H1 (cell line): Measurements from ENCODE around the gene PANX2. TPM values are rescaled to one million over a fixed set of nuclear protein-coding genes. Genes with fewer than 3 reads are reported as not detected.

Source experiments
- CTBP2 ChIP-seq: IDR thresholded peaks from 2 replicates; pipeline ENCODE4 v1.7.0; 2011; ENCODE audit warnings: borderline replicate concordance, mild to moderate bottlenecking, moderate library complexity, mixed read lengths, low read length; ENCODE audit not compliant: insufficient read depth, insufficient read length
- EP300 ChIP-seq, 2 experiments: IDR thresholded peaks; 1 replicate in 1 of 2; 2 replicates in 1 of 2; pipeline ENCODE4 v1.6.1; 2011 to 2012; ENCODE audit warnings: low read depth in 2 of 2, low read length in 2 of 2, mild to moderate bottlenecking in 2 of 2, borderline replicate concordance in 1 of 2, inconsistent platforms in 1 of 2, moderate library complexity in 1 of 2
- NRF1 ChIP-seq: IDR thresholded peaks from 2 replicates; pipeline ENCODE4 v1.6.1; 2011; ENCODE audit warnings: mild to moderate bottlenecking, low read depth, low read length, improper control_type of control experiment
- PHF8 ChIP-seq: fragments of 200-600 bp; sonication (generic); conservative IDR thresholded peaks from 2 replicates; pipeline ENCODE4 v1.7.1; 2012; ENCODE audit warnings: low read depth, mild to moderate bottlenecking, inconsistent platforms, low read length, moderate library complexity
- SP2 ChIP-seq: IDR thresholded peaks from 2 replicates; pipeline ENCODE4 v1.6.1; 2012; ENCODE audit warnings: mild to moderate bottlenecking, low read length, inconsistent platforms
- TBP ChIP-seq: IDR thresholded peaks from 2 replicates; pipeline ENCODE4 v1.6.1; 2011; ENCODE audit warnings: low read depth, low read length, improper control_type of control experiment
- ZNF274 ChIP-seq: IDR thresholded peaks from 2 replicates; pipeline ENCODE4 v1.7.0; 2012; ENCODE audit warnings: low read length, borderline replicate concordance; ENCODE audit errors: extremely low read depth
- polyA plus RNA-seq, 7 experiments: library from polyadenylated mRNA; depleted of rRNA in 3 of 7; stranded (reverse) in 5 of 7; unstranded in 2 of 7; fragments of >200 nt in 5 of 7; fragments of 200-250 nt in 2 of 7; gene quantifications; 1 replicate in 5 of 7; 2 replicates in 1 of 7; 4 replicates in 1 of 7; pipeline versions ENCODE4 v1.2.1 to v1.2.3, GENCODE V29; 2011 to 2013; ENCODE audit warnings: missing spikeins in 2 of 7, mixed read lengths in 2 of 7
- total RNA-seq: library from RNA; stranded (reverse); fragmentation: NEBNext Ultra II Directional; extraction: Animal tissue kit (Norgen Biotek cat#: 25700); gene quantifications from 2 replicates; pipeline ENCODE4 v1.2.1, GENCODE V29; 2021
- TF ChIP-seq, protein P1 (sequence below): fragments of 300-600 bp; sonication (generic); IDR thresholded peaks from 2 replicates; pipeline ENCODE4 v1.7.1; 2012; ENCODE audit warnings: low read length, moderate library complexity, mild to moderate bottlenecking, inconsistent platforms; ENCODE audit not compliant: insufficient replicate concordance
- TF ChIP-seq, protein P2 (sequence below): IDR thresholded peaks from 2 replicates; pipeline ENCODE4 v1.6.1; 2012; ENCODE audit warnings: inconsistent platforms

The PANX2 gene
- total and polyA plus RNA-seq, 2 of the 8 experiments (the other 6 are each of a cell fraction or from before 2014, with no cell fraction given): 3.5 to 5.0 TPM

DNA sequence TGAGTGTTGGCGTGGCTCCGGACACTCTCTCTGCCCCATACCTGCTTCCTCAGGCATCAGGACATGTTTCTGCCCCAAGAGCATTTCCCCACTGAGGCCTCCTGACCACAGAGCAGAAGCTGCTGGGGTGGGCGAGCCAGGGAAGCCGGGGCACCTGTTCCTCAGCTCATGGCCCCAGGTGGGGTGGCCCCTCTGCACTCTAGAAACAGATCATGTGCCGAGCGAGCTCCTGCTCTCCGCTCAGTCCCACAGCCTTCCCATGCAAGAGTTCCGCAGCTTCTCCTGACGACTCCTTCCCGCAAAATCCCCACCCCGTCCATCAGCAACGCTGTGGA, 22.4 kb upstream of the PANX2 start (continued):
- TF ChIP-seq, protein P1, sequence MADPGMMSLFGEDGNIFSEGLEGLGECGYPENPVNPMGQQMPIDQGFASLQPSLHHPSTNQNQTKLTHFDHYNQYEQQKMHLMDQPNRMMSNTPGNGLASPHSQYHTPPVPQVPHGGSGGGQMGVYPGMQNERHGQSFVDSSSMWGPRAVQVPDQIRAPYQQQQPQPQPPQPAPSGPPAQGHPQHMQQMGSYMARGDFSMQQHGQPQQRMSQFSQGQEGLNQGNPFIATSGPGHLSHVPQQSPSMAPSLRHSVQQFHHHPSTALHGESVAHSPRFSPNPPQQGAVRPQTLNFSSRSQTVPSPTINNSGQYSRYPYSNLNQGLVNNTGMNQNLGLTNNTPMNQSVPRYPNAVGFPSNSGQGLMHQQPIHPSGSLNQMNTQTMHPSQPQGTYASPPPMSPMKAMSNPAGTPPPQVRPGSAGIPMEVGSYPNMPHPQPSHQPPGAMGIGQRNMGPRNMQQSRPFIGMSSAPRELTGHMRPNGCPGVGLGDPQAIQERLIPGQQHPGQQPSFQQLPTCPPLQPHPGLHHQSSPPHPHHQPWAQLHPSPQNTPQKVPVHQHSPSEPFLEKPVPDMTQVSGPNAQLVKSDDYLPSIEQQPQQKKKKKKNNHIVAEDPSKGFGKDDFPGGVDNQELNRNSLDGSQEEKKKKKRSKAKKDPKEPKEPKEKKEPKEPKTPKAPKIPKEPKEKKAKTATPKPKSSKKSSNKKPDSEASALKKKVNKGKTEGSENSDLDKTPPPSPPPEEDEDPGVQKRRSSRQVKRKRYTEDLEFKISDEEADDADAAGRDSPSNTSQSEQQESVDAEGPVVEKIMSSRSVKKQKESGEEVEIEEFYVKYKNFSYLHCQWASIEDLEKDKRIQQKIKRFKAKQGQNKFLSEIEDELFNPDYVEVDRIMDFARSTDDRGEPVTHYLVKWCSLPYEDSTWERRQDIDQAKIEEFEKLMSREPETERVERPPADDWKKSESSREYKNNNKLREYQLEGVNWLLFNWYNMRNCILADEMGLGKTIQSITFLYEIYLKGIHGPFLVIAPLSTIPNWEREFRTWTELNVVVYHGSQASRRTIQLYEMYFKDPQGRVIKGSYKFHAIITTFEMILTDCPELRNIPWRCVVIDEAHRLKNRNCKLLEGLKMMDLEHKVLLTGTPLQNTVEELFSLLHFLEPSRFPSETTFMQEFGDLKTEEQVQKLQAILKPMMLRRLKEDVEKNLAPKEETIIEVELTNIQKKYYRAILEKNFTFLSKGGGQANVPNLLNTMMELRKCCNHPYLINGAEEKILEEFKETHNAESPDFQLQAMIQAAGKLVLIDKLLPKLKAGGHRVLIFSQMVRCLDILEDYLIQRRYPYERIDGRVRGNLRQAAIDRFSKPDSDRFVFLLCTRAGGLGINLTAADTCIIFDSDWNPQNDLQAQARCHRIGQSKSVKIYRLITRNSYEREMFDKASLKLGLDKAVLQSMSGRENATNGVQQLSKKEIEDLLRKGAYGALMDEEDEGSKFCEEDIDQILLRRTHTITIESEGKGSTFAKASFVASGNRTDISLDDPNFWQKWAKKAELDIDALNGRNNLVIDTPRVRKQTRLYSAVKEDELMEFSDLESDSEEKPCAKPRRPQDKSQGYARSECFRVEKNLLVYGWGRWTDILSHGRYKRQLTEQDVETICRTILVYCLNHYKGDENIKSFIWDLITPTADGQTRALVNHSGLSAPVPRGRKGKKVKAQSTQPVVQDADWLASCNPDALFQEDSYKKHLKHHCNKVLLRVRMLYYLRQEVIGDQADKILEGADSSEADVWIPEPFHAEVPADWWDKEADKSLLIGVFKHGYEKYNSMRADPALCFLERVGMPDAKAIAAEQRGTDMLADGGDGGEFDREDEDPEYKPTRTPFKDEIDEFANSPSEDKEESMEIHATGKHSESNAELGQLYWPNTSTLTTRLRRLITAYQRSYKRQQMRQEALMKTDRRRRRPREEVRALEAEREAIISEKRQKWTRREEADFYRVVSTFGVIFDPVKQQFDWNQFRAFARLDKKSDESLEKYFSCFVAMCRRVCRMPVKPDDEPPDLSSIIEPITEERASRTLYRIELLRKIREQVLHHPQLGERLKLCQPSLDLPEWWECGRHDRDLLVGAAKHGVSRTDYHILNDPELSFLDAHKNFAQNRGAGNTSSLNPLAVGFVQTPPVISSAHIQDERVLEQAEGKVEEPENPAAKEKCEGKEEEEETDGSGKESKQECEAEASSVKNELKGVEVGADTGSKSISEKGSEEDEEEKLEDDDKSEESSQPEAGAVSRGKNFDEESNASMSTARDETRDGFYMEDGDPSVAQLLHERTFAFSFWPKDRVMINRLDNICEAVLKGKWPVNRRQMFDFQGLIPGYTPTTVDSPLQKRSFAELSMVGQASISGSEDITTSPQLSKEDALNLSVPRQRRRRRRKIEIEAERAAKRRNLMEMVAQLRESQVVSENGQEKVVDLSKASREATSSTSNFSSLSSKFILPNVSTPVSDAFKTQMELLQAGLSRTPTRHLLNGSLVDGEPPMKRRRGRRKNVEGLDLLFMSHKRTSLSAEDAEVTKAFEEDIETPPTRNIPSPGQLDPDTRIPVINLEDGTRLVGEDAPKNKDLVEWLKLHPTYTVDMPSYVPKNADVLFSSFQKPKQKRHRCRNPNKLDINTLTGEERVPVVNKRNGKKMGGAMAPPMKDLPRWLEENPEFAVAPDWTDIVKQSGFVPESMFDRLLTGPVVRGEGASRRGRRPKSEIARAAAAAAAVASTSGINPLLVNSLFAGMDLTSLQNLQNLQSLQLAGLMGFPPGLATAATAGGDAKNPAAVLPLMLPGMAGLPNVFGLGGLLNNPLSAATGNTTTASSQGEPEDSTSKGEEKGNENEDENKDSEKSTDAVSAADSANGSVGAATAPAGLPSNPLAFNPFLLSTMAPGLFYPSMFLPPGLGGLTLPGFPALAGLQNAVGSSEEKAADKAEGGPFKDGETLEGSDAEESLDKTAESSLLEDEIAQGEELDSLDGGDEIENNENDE: no peak
- TF ChIP-seq CTBP2 (no peak), SP2 (no peak), ZNF274 (no peak), NRF1 (no peak), EP300 (IDR thresholded peaks at IDR 0.05; ENCODE audit: borderline replicate concordance in 1 of 2, low read depth in 2 of 2, low read length in 2 of 2) (no peak), PHF8 (no peak), TBP (no peak)
- TF ChIP-seq, protein P2, sequence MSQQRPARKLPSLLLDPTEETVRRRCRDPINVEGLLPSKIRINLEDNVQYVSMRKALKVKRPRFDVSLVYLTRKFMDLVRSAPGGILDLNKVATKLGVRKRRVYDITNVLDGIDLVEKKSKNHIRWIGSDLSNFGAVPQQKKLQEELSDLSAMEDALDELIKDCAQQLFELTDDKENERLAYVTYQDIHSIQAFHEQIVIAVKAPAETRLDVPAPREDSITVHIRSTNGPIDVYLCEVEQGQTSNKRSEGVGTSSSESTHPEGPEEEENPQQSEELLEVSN: no peak
- TF ChIP-seq, all 59 proteins: peak for 0
